SK-N-SH (cell line): ENCODE results near the gene VMAC.

Experiments
- CTCF ChIP-seq: fragments of 200-600 bp; sonication (generic); IDR thresholded peaks from 2 replicates; pipeline ENCODE4 v1.6.1; 2017; ENCODE audit warnings: antibody characterized with exemption, mild to moderate bottlenecking, moderate library complexity
- EZH2phosphoT487 ChIP-seq: fragments of 200-600 bp; sonication (generic); IDR thresholded peaks from 2 replicates; pipeline ENCODE4 v1.6.1; 2017; ENCODE audit warnings: low read depth, mixed run types, mild to moderate bottlenecking, antibody characterized with exemption, moderate library complexity, borderline replicate concordance
- JUND ChIP-seq: IDR thresholded peaks from 2 replicates; pipeline ENCODE4 v1.4.0; 2012
- POLR2AphosphoS5 ChIP-seq: IDR thresholded peaks from 2 replicates; pipeline ENCODE4 v1.6.1; 2012; ENCODE audit warnings: low read depth, low read length
- RCOR1 ChIP-seq: fragments of 150-350 bp; IDR thresholded peaks from 2 replicates; pipeline ENCODE4 v1.6.1; 2017; ENCODE audit warnings: antibody characterized with exemption, low read length
- SIN3A ChIP-seq: IDR thresholded peaks from 2 replicates; pipeline ENCODE4 v1.6.1; 2012; ENCODE audit warnings: low read depth, mild to moderate bottlenecking, low read length, moderate library complexity, borderline replicate concordance

GRCh38 chr19:5953030-5953589 is 48.4 kb downstream of the VMAC start:
- TF ChIP-seq CTCF (no peak), POLR2AphosphoS5 (no peak), JUND (no peak), RCOR1 (no peak), EZH2phosphoT487 (no peak), SIN3A (no peak)
